Neural cell (in vitro differentiated cells): ENCODE results near the gene GNG14. TPM values are rescaled to one million over a fixed set of nuclear protein-coding genes. Genes with fewer than 3 reads are reported as not detected.
"Not testable (repeated sequence)": the region's sequence is repeated elsewhere in the genome, so short reads cannot be mapped to it uniquely, and the experiment has no call there.

Experiments used
- H2AFZ ChIP-seq: fragments of 200-600, 300-800 bp; sonication (generic), shearing (Covaris generic); 2 replicates; pipeline ENCODE4 v1.6.0; 2014; ENCODE audit warnings: low read depth, mild to moderate bottlenecking, antibody characterized with exemption, low read length, moderate library complexity
- H3F3A ChIP-seq: fragments of 200-600 bp; shearing (Covaris generic); 2 replicates; pipeline ENCODE4 v1.6.1; 2016; ENCODE audit warnings: mild to moderate bottlenecking, moderate library complexity, mixed read lengths, antibody characterized with exemption, low read length; ENCODE audit not compliant: insufficient read depth, poor library complexity, severe bottlenecking
- H3K27ac ChIP-seq: fragments of 200-600, 300-800 bp; sonication (generic), shearing (Covaris generic); 2 replicates; pipeline ENCODE4 v1.5.1; 2014; ENCODE audit warnings: mild to moderate bottlenecking, low read length, moderate library complexity
- H3K27me3 ChIP-seq: fragments of 300-800, 200-600 bp; sonication (generic), shearing (Covaris generic); 2 replicates; pipeline ENCODE4 v1.6.0; 2014; ENCODE audit warnings: mild to moderate bottlenecking, low read depth, low read length, moderate library complexity; ENCODE audit not compliant: insufficient read depth
- H3K36me3 ChIP-seq: fragments of 300-800, 200-600 bp; sonication (generic), shearing (Covaris generic); 2 replicates; pipeline ENCODE4 v1.5.1; 2014; ENCODE audit warnings: mild to moderate bottlenecking, antibody characterized with exemption, low read length, moderate library complexity; ENCODE audit not compliant: insufficient read depth
- H3K4me2 ChIP-seq: fragments of 300-800, 200-600 bp; sonication (generic), shearing (Covaris generic); 2 replicates; pipeline ENCODE4 v1.6.0; 2014; ENCODE audit warnings: mild to moderate bottlenecking, low read length
- H3K4me3 ChIP-seq: fragments of 300-800, 200-600 bp; sonication (generic), shearing (Covaris generic); 2 replicates; pipeline ENCODE4 v1.5.1; 2014; ENCODE audit warnings: mild to moderate bottlenecking, low read length, moderate library complexity
- H3K79me2 ChIP-seq: fragments of 200-600 bp; shearing (Covaris generic); replicated peaks from 2 replicates; pipeline ENCODE4 v1.6.0; 2014; ENCODE audit warnings: mild to moderate bottlenecking, low read length, moderate library complexity; ENCODE audit not compliant: insufficient read depth
- H3K9ac ChIP-seq: fragments of 300-800, 200-600 bp; sonication (generic), shearing (Covaris generic); 2 replicates; pipeline ENCODE4 v1.6.1; 2016; ENCODE audit warnings: mild to moderate bottlenecking, low read length, mixed read lengths
- H3K9me2 ChIP-seq: fragments of 200-600 bp; shearing (Covaris generic); 2 replicates; pipeline ENCODE4 v1.6.1; 2016; ENCODE audit warnings: mild to moderate bottlenecking, low read length, mixed read lengths; ENCODE audit not compliant: insufficient read depth
- H3K9me3 ChIP-seq: fragments of 200-600, 300-800 bp; sonication (generic), shearing (Covaris generic); 2 replicates; pipeline ENCODE4 v1.6.1; 2016; ENCODE audit warnings: mild to moderate bottlenecking, mixed run types, low read length, moderate library complexity, mixed read lengths
- H4K20me1 ChIP-seq: fragments of 200-600 bp; shearing (Covaris generic); 2 replicates; pipeline ENCODE4 v1.6.1; 2016; ENCODE audit warnings: mild to moderate bottlenecking, mixed run types; ENCODE audit not compliant: insufficient read depth
- EP300 ChIP-seq: fragments of 450-650 bp; conservative IDR thresholded peaks from 2 replicates; pipeline ENCODE4 v1.6.1; 2014; ENCODE audit warnings: antibody characterized with exemption, mild to moderate bottlenecking, moderate library complexity; ENCODE audit not compliant: poor library complexity, severe bottlenecking
- EZH2 ChIP-seq: fragments of 200-600, 300-800 bp; shearing (Covaris generic), sonication (generic); IDR thresholded peaks from 2 replicates; pipeline ENCODE4 v1.6.1; 2014; ENCODE audit warnings: antibody characterized with exemption, low read length, borderline replicate concordance, mild to moderate bottlenecking; ENCODE audit not compliant: insufficient read depth, poor library complexity, severe bottlenecking
- MXI1 ChIP-seq: fragments of 450-650 bp; conservative IDR thresholded peaks from 2 replicates; pipeline ENCODE4 v1.6.1; 2014; ENCODE audit warnings: antibody characterized with exemption, mild to moderate bottlenecking; ENCODE audit not compliant: poor library complexity, severe bottlenecking
- POLR2AphosphoS5 ChIP-seq: IDR thresholded peaks from 2 replicates; pipeline ENCODE4 v1.6.1; 2012
- RAD21 ChIP-seq: fragments of 450-650 bp; conservative IDR thresholded peaks from 2 replicates; pipeline ENCODE4 v1.6.1; 2014; ENCODE audit warnings: antibody characterized with exemption, mild to moderate bottlenecking, moderate library complexity
- SMC3 ChIP-seq: fragments of 450-650 bp; conservative IDR thresholded peaks from 2 replicates; pipeline ENCODE4 v1.6.1; 2014; ENCODE audit warnings: antibody characterized with exemption, mild to moderate bottlenecking, moderate library complexity; ENCODE audit not compliant: poor library complexity
- TAF1 ChIP-seq: IDR thresholded peaks from 2 replicates; pipeline ENCODE4 v1.6.1; 2012; ENCODE audit warnings: low read depth
- polyA plus RNA-seq: library from polyadenylated mRNA; depleted of rRNA; stranded (reverse); fragments of >200 nt; gene quantifications from 2 replicates; pipeline ENCODE4 v1.2.3, GENCODE V29; 2014
- TF ChIP-seq, protein P1 (sequence below): IDR thresholded peaks from 2 replicates; pipeline ENCODE4 v1.6.1; 2012; ENCODE audit warnings: borderline replicate concordance
- TF ChIP-seq, protein P2 (sequence below): fragments of 450-650 bp; IDR thresholded peaks from 2 replicates; pipeline ENCODE4 v1.5.1; 2014; ENCODE audit warnings: antibody characterized with exemption, mild to moderate bottlenecking, moderate library complexity; ENCODE audit not compliant: poor library complexity, severe bottlenecking

The GNG14 gene
- polyA plus RNA-seq, 1 donor from 2014 or later = not detected

DNA sequence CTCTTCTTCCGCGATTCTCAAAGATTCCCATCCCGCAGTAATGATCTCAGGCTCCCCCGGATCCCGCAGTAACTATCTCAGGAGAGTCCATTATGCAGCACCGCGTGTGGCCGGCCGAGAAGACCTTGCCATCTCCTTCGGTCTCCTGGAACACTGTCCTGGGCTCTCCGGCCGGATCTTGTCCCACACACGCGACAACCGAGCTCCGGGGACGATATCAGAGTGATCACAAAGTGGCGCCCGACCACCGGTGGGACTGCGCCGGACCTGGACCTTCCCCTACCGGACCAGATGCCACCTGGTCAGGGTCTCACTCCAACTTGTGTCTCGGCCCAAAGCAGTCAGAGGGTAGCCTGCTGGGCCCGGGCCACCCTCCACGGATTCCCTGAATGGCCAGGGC is 45.3 kb upstream of the GNG14 start:
- H3K9me2 ChIP-seq = no peaks in the 10 kb centered on the region
- H4K20me1 ChIP-seq = no peaks in the 10 kb centered on the region
- no peaks in the 10 kb centered on the region for H3K27me3 ChIP-seq
- no peaks in the 10 kb centered on the region for H3K9me3 ChIP-seq
- no peak overlapping the region for H2AFZ ChIP-seq
- no peak overlapping the region for H3K9ac ChIP-seq
- H3K4me2 ChIP-seq = no peak overlapping the region
- no peaks in the 10 kb centered on the region for H3F3A ChIP-seq
- H3K4me3 ChIP-seq = no peak overlapping the region
- no peaks in the 10 kb centered on the region for H3K36me3 ChIP-seq
- H3K27ac ChIP-seq = no peak overlapping the region
- TF ChIP-seq RAD21 (no peak), SMC3 (no peak), MXI1 (no peak), TAF1 (no peak), EZH2 (no peak), EP300 (no peak), POLR2AphosphoS5 (no peak)
- TF ChIP-seq, protein P1, sequence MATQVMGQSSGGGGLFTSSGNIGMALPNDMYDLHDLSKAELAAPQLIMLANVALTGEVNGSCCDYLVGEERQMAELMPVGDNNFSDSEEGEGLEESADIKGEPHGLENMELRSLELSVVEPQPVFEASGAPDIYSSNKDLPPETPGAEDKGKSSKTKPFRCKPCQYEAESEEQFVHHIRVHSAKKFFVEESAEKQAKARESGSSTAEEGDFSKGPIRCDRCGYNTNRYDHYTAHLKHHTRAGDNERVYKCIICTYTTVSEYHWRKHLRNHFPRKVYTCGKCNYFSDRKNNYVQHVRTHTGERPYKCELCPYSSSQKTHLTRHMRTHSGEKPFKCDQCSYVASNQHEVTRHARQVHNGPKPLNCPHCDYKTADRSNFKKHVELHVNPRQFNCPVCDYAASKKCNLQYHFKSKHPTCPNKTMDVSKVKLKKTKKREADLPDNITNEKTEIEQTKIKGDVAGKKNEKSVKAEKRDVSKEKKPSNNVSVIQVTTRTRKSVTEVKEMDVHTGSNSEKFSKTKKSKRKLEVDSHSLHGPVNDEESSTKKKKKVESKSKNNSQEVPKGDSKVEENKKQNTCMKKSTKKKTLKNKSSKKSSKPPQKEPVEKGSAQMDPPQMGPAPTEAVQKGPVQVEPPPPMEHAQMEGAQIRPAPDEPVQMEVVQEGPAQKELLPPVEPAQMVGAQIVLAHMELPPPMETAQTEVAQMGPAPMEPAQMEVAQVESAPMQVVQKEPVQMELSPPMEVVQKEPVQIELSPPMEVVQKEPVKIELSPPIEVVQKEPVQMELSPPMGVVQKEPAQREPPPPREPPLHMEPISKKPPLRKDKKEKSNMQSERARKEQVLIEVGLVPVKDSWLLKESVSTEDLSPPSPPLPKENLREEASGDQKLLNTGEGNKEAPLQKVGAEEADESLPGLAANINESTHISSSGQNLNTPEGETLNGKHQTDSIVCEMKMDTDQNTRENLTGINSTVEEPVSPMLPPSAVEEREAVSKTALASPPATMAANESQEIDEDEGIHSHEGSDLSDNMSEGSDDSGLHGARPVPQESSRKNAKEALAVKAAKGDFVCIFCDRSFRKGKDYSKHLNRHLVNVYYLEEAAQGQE = no peak
- TF ChIP-seq, protein P2, sequence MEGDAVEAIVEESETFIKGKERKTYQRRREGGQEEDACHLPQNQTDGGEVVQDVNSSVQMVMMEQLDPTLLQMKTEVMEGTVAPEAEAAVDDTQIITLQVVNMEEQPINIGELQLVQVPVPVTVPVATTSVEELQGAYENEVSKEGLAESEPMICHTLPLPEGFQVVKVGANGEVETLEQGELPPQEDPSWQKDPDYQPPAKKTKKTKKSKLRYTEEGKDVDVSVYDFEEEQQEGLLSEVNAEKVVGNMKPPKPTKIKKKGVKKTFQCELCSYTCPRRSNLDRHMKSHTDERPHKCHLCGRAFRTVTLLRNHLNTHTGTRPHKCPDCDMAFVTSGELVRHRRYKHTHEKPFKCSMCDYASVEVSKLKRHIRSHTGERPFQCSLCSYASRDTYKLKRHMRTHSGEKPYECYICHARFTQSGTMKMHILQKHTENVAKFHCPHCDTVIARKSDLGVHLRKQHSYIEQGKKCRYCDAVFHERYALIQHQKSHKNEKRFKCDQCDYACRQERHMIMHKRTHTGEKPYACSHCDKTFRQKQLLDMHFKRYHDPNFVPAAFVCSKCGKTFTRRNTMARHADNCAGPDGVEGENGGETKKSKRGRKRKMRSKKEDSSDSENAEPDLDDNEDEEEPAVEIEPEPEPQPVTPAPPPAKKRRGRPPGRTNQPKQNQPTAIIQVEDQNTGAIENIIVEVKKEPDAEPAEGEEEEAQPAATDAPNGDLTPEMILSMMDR = no peak
- no peaks in the 10 kb centered on the region for H3K79me2 ChIP-seq

DNA sequence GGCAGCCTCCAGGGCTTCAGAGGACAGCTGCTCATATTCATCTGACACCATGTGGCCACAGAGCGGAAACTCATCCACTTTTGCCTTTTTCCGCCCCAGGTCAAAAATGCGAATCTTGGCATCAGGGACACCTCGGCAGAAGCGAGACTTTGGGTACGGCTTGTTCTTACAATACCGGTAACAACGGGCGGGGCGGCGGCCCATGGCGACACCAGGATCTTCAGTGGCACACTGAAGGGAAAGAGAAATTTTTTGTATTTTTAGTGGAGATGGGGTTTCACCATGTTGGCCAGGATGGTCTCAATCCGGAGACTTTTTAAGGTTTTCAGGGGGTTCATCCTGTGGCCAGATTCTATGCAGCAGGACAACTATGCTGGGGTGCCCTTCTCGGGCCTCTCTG is 44.1 kb upstream of the GNG14 start:
- H3K9ac ChIP-seq, H3K27ac ChIP-seq, H3K27me3 ChIP-seq, H4K20me1 ChIP-seq, H3K36me3 ChIP-seq, H3K4me2 ChIP-seq, H3K9me2 ChIP-seq, H3K4me3 ChIP-seq, H3F3A ChIP-seq, H3K9me3 ChIP-seq, H3K79me2 ChIP-seq, H2AFZ ChIP-seq: not testable (repeated sequence)

DNA sequence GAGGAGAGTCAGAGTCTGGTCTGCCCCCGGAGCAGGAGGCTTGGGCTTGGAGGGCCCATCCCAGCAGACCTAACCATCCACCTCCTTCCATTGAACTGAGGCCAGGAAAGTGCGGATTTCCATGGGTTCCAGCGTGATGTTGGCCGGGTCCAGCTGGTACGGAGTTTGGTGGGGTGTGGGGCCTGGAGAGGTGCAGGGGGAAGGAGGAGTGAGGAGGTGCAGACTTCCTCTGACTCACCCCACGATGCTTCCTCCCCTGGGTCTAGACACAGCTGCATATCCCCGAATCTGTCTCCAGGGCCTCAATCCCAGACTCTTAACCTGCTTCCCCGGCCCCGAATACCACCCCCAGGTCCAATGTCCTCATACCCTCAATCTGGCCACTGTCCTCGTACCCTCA is 41.2 kb upstream of the GNG14 start:
- Histone ChIP-seq H3K36me3 (no peaks in the 10 kb centered on the region), H3F3A (no peaks in the 10 kb centered on the region)
- TF ChIP-seq POLR2AphosphoS5 = no peak
- TF ChIP-seq TAF1 = no peak

More for the DNA sequence above, 41.2 kb upstream of the GNG14 start:
- H3K9ac ChIP-seq = no peak overlapping the region
- no peaks in the 10 kb centered on the region for H3K79me2 ChIP-seq
- H3K4me2 ChIP-seq = no peak overlapping the region
- no peak overlapping the region for H3K27ac ChIP-seq
- no peak overlapping the region for H3K4me3 ChIP-seq
- no peaks in the 10 kb centered on the region for H3K9me3 ChIP-seq
- no peaks in the 10 kb centered on the region for H4K20me1 ChIP-seq
- no peak overlapping the region for H2AFZ ChIP-seq
- no peaks in the 10 kb centered on the region for H3K9me2 ChIP-seq
- no peaks in the 10 kb centered on the region for H3K27me3 ChIP-seq
